Measurements from ENCODE around the gene DLGAP1.

The DLGAP1 gene

GRCh38 chr18:3836483-3837335 lies 618.4 kb downstream of the DLGAP1 start:
- no peak for DNase-seq (ENCODE audit: extremely low read depth, insufficient read length)
- H3K36me3 ChIP-seq (ENCODE audit: control insufficient read depth, insufficient read depth, low read length) = no peaks in the 10 kb centered on the region
- TF ChIP-seq CTCF (IDR thresholded peaks at IDR 0.05; ENCODE audit: insufficient read depth, low read length, poor library complexity, severe bottlenecking) = no peak
- no peaks in the 10 kb centered on the region for H3K27me3 ChIP-seq (replicated peaks; ENCODE audit: control insufficient read depth, insufficient read depth, low read length)
- H3K4me3 ChIP-seq (replicated peaks; ENCODE audit: low read depth, low read length) = no peak overlapping the region

GRCh38 chr18:3832025-3832638 lies 623.0 kb downstream of the DLGAP1 start:
- no peak for DNase-seq (ENCODE audit: extremely low read depth, insufficient read length)
- no peak for TF ChIP-seq CTCF (IDR thresholded peaks at IDR 0.05; ENCODE audit: insufficient read depth, low read length, poor library complexity, severe bottlenecking)
- H3K36me3 ChIP-seq (ENCODE audit: control insufficient read depth, insufficient read depth, low read length) = no peaks in the 10 kb centered on the region
- no peak overlapping the region for H3K4me3 ChIP-seq (replicated peaks; ENCODE audit: low read depth, low read length)
- no peaks in the 10 kb centered on the region for H3K27me3 ChIP-seq (replicated peaks; ENCODE audit: control insufficient read depth, insufficient read depth, low read length)

- H3K4me3 ChIP-seq (replicated peaks; ENCODE audit: low read depth, low read length) = no peak overlapping the region
- no peaks in the 10 kb centered on the region for H3K27me3 ChIP-seq (replicated peaks; ENCODE audit: control insufficient read depth, insufficient read depth, low read length)
- no peak for DNase-seq (ENCODE audit: extremely low read depth, insufficient read length)
- TF ChIP-seq CTCF (IDR thresholded peaks at IDR 0.05; ENCODE audit: insufficient read depth, low read length, poor library complexity, severe bottlenecking) = no peak
- no peaks in the 10 kb centered on the region for H3K36me3 ChIP-seq (ENCODE audit: control insufficient read depth, insufficient read depth, low read length)
Measured at GRCh38 chr18:3830604-3831003, 624.5 kb downstream of the DLGAP1 start.

GRCh38 chr18:3827236-3827845 lies 627.8 kb downstream of the DLGAP1 start:
- Histone ChIP-seq H3K36me3 (ENCODE audit: control insufficient read depth, insufficient read depth, low read length) (no peaks in the 10 kb centered on the region), H3K27me3 (replicated peaks; ENCODE audit: control insufficient read depth, insufficient read depth, low read length) (no peaks in the 10 kb centered on the region), H3K4me3 (replicated peaks; ENCODE audit: low read depth, low read length) (no peak overlapping the region)
- no peak for TF ChIP-seq CTCF (IDR thresholded peaks at IDR 0.05; ENCODE audit: insufficient read depth, low read length, poor library complexity, severe bottlenecking)
- no peak for DNase-seq (ENCODE audit: extremely low read depth, insufficient read length)

- no peak for TF ChIP-seq CTCF (IDR thresholded peaks at IDR 0.05; ENCODE audit: insufficient read depth, low read length, poor library complexity, severe bottlenecking)
- DNase-seq (ENCODE audit: extremely low read depth, insufficient read length) = no peak
- H3K27me3 ChIP-seq (replicated peaks; ENCODE audit: control insufficient read depth, insufficient read depth, low read length) = no peaks in the 10 kb centered on the region
- no peak overlapping the region for H3K4me3 ChIP-seq (replicated peaks; ENCODE audit: low read depth, low read length)
- no peaks in the 10 kb centered on the region for H3K36me3 ChIP-seq (ENCODE audit: control insufficient read depth, insufficient read depth, low read length)
Measured at GRCh38 chr18:3826021-3826420, 629.1 kb downstream of the DLGAP1 start.

All from GM06990 (cell line).